AG09319 (cell line): ENCODE data around the gene FUZ.

Experiments used
- DNase-seq: peaks from one replicate; pipeline ENCODE4 v3.0.0-alpha.2; 2010; ENCODE audit warnings: low read depth; ENCODE audit errors: extremely low read depth
- CTCF ChIP-seq: IDR thresholded peaks from 2 replicates; pipeline ENCODE4 v1.5.1; 2011; ENCODE audit warnings: low read depth, mild to moderate bottlenecking, inconsistent platforms, low read length, moderate library complexity

Gene FUZ

GRCh38 chr19:49850221-49850486 lies 37.1 kb upstream of the FUZ start:
- no peak for TF ChIP-seq CTCF
- DNase-seq: no peak

- DNase-seq: no peak
- TF ChIP-seq CTCF: no peak
Measured at GRCh38 chr19:49849433-49850220, 36.5 kb upstream of the FUZ start.

GRCh38 chr19:49848938-49849337 lies 35.8 kb upstream of the FUZ start:
- no peak for TF ChIP-seq CTCF

GRCh38 chr19:49847731-49848696 lies 34.9 kb upstream of the FUZ start:
- DNase-seq: no peak
- TF ChIP-seq CTCF: no peak

More at GRCh38 chr19:49848938-49849337, 35.8 kb upstream of the FUZ start:
- DNase-seq: no peak

- no peak for DNase-seq
- no peak for TF ChIP-seq CTCF
Measured at GRCh38 chr19:49846408-49846807, 33.3 kb upstream of the FUZ start.

GRCh38 chr19:49845414-49845813 lies 32.3 kb upstream of the FUZ start:
- no peak for TF ChIP-seq CTCF
- DNase-seq: no peak
